Measurements from ENCODE around the gene ZNF385D. TPM values are rescaled to one million over a fixed set of nuclear protein-coding genes. Genes with fewer than 3 reads are reported as not detected.

The ZNF385D gene
- polyA plus RNA-seq, 2 donors: 0.39 to 0.52 TPM

DNA sequence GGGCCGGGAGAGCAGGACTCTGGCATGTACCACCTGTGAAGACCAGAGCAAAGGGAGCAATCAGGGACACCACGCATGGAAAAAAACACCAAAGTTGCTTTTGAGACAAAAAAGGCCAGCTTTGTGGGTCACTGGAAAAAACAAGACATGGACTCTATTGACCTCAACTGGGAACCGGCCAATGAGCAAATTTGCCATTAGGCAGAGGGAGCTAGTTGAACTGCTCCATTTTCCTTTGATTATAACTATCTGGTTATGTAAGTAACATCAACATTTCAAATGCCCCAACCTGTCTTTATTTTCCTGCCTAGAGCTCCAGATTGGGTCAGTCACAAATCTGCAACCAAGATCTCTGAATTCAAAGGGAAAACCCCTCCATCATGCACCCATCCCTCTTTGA lies 86.0 kb downstream of the ZNF385D start:
- no peak overlapping the region for H3K27ac ChIP-seq (ENCODE audit: low read depth in 2 of 2, low read length in 1 of 2)
- H3K4me1 ChIP-seq (ENCODE audit: control insufficient read depth in 2 of 2, insufficient read depth in 2 of 2, low read length in 1 of 2): peaks cover 0 to 3% of the 10 kb centered on the region in 2 donors
- H3K36me3 ChIP-seq (ENCODE audit: control insufficient read depth in 2 of 2, insufficient read depth in 2 of 2, low read length in 1 of 2): no peaks in the 10 kb centered on the region
- no peaks in the 10 kb centered on the region for H3K9me3 ChIP-seq (ENCODE audit: control insufficient read depth in 2 of 2, insufficient read depth in 1 of 2, low read depth in 1 of 2, low read length in 1 of 2)
- no peaks in the 10 kb centered on the region for H3K27me3 ChIP-seq (ENCODE audit: control insufficient read depth in 1 of 2, insufficient read depth in 2 of 2, low read length in 2 of 2)
- 69 to 76% methylated on average over 3 of the region's 3 CpGs for WGBS, 2 donors
- no peak overlapping the region for H3K4me3 ChIP-seq (ENCODE audit: low read depth in 1 of 2, low read length in 2 of 2)

DNA sequence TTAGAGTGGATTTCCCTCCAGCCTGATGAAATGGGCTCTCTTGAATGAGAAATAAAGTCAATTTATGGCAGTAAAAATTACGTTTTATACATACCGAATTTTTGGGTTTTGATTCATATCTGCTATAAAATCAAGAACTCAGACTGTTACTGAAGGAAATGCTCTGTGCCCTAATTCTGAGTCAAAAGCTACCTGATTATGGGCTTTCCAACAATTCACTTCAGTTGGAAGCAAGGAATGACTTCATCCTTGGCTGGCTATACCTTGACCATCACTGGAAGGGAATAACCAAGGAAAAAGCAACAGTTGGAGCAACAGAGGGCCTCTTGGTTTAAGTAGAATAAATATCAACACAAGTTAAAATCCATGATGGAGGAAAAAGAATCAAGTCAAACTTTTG lies 88.6 kb downstream of the ZNF385D start:
- Histone ChIP-seq H3K4me3 (ENCODE audit: low read depth in 1 of 2, low read length in 2 of 2) (no peak overlapping the region), H3K36me3 (ENCODE audit: control insufficient read depth in 2 of 2, insufficient read depth in 2 of 2, low read length in 1 of 2) (no peaks in the 10 kb centered on the region), H3K4me1 (ENCODE audit: control insufficient read depth in 2 of 2, insufficient read depth in 2 of 2, low read length in 1 of 2) (peaks cover 0 to 3% of the 10 kb centered on the region in 2 donors), H3K27ac (ENCODE audit: low read depth in 2 of 2, low read length in 1 of 2) (no peak overlapping the region), H3K27me3 (ENCODE audit: control insufficient read depth in 1 of 2, insufficient read depth in 2 of 2, low read length in 2 of 2) (no peaks in the 10 kb centered on the region), H3K9me3 (ENCODE audit: control insufficient read depth in 2 of 2, insufficient read depth in 1 of 2, low read depth in 1 of 2, low read length in 1 of 2) (no peaks in the 10 kb centered on the region)
- 85 to 87% methylated on average over 2 of the region's 2 CpGs for WGBS, 2 donors

GRCh38 chr3:21654662-21655061 lies 96.3 kb downstream of the ZNF385D start:
- H3K27me3 ChIP-seq (ENCODE audit: control insufficient read depth in 1 of 2, insufficient read depth in 2 of 2, low read length in 2 of 2): no peaks in the 10 kb centered on the region
- no peaks in the 10 kb centered on the region for H3K9me3 ChIP-seq (ENCODE audit: control insufficient read depth in 2 of 2, insufficient read depth in 1 of 2, low read depth in 1 of 2, low read length in 1 of 2)
- H3K4me1 ChIP-seq (ENCODE audit: control insufficient read depth in 2 of 2, insufficient read depth in 2 of 2, low read length in 1 of 2): no peaks in the 10 kb centered on the region
- 26 to 38% methylated on average over 1 of the region's 1 CpG for WGBS, 2 donors
- H3K4me3 ChIP-seq (ENCODE audit: low read depth in 1 of 2, low read length in 2 of 2): no peak overlapping the region
- H3K36me3 ChIP-seq (ENCODE audit: control insufficient read depth in 2 of 2, insufficient read depth in 2 of 2, low read length in 1 of 2): no peaks in the 10 kb centered on the region
- H3K27ac ChIP-seq (ENCODE audit: low read depth in 2 of 2, low read length in 1 of 2): no peak overlapping the region

GRCh38 chr3:21654241-21654640 lies 96.8 kb downstream of the ZNF385D start:
- Histone ChIP-seq H3K4me1 (ENCODE audit: control insufficient read depth in 2 of 2, insufficient read depth in 2 of 2, low read length in 1 of 2) (no peaks in the 10 kb centered on the region), H3K27me3 (ENCODE audit: control insufficient read depth in 1 of 2, insufficient read depth in 2 of 2, low read length in 2 of 2) (no peaks in the 10 kb centered on the region), H3K36me3 (ENCODE audit: control insufficient read depth in 2 of 2, insufficient read depth in 2 of 2, low read length in 1 of 2) (no peaks in the 10 kb centered on the region), H3K4me3 (ENCODE audit: low read depth in 1 of 2, low read length in 2 of 2) (no peak overlapping the region), H3K9me3 (ENCODE audit: control insufficient read depth in 2 of 2, insufficient read depth in 1 of 2, low read depth in 1 of 2, low read length in 1 of 2) (no peaks in the 10 kb centered on the region), H3K27ac (ENCODE audit: low read depth in 2 of 2, low read length in 1 of 2) (no peak overlapping the region)
- 72% methylated on average over 5 of the region's 5 CpGs for WGBS, 2 donors

GRCh38 chr3:21649519-21649918 lies 101.5 kb downstream of the ZNF385D start:
- Histone ChIP-seq H3K9me3 (ENCODE audit: control insufficient read depth in 2 of 2, insufficient read depth in 1 of 2, low read depth in 1 of 2, low read length in 1 of 2) (no peaks in the 10 kb centered on the region), H3K27me3 (ENCODE audit: control insufficient read depth in 1 of 2, insufficient read depth in 2 of 2, low read length in 2 of 2) (no peaks in the 10 kb centered on the region)

GRCh38 chr3:21647961-21648360 lies 103.0 kb downstream of the ZNF385D start:
- 70 to 75% methylated on average over 4 of the region's 4 CpGs for WGBS, 2 donors
- Histone ChIP-seq H3K27ac (ENCODE audit: low read depth in 2 of 2, low read length in 1 of 2) (no peak overlapping the region), H3K27me3 (ENCODE audit: control insufficient read depth in 1 of 2, insufficient read depth in 2 of 2, low read length in 2 of 2) (no peaks in the 10 kb centered on the region), H3K4me3 (ENCODE audit: low read depth in 1 of 2, low read length in 2 of 2) (no peak overlapping the region), H3K9me3 (ENCODE audit: control insufficient read depth in 2 of 2, insufficient read depth in 1 of 2, low read depth in 1 of 2, low read length in 1 of 2) (no peaks in the 10 kb centered on the region), H3K4me1 (ENCODE audit: control insufficient read depth in 2 of 2, insufficient read depth in 2 of 2, low read length in 1 of 2) (no peaks in the 10 kb centered on the region), H3K36me3 (ENCODE audit: control insufficient read depth in 2 of 2, insufficient read depth in 2 of 2, low read length in 1 of 2) (no peaks in the 10 kb centered on the region)

More at GRCh38 chr3:21649519-21649918, 101.5 kb downstream of the ZNF385D start:
- Histone ChIP-seq H3K4me3 (ENCODE audit: low read depth in 1 of 2, low read length in 2 of 2) (no peak overlapping the region), H3K27ac (ENCODE audit: low read depth in 2 of 2, low read length in 1 of 2) (no peak overlapping the region), H3K36me3 (ENCODE audit: control insufficient read depth in 2 of 2, insufficient read depth in 2 of 2, low read length in 1 of 2) (no peaks in the 10 kb centered on the region), H3K4me1 (ENCODE audit: control insufficient read depth in 2 of 2, insufficient read depth in 2 of 2, low read length in 1 of 2) (no peaks in the 10 kb centered on the region)
- 74 to 77% methylated on average over 1 of the region's 1 CpG for WGBS, 2 donors

GRCh38 chr3:21645121-21645897 lies 105.7 kb downstream of the ZNF385D start:
- 47 to 52% methylated on average over 4 of the region's 4 CpGs for WGBS, 2 donors
- Histone ChIP-seq H3K4me1 (ENCODE audit: control insufficient read depth in 2 of 2, insufficient read depth in 2 of 2, low read length in 1 of 2) (no peaks in the 10 kb centered on the region), H3K27me3 (ENCODE audit: control insufficient read depth in 1 of 2, insufficient read depth in 2 of 2, low read length in 2 of 2) (no peaks in the 10 kb centered on the region), H3K9me3 (ENCODE audit: control insufficient read depth in 2 of 2, insufficient read depth in 1 of 2, low read depth in 1 of 2, low read length in 1 of 2) (no peaks in the 10 kb centered on the region), H3K27ac (ENCODE audit: low read depth in 2 of 2, low read length in 1 of 2) (peak overlapping the region; percentile 4 to 53), H3K4me3 (ENCODE audit: low read depth in 1 of 2, low read length in 2 of 2) (no peak overlapping the region), H3K36me3 (ENCODE audit: control insufficient read depth in 2 of 2, insufficient read depth in 2 of 2, low read length in 1 of 2) (no peaks in the 10 kb centered on the region)

DNA sequence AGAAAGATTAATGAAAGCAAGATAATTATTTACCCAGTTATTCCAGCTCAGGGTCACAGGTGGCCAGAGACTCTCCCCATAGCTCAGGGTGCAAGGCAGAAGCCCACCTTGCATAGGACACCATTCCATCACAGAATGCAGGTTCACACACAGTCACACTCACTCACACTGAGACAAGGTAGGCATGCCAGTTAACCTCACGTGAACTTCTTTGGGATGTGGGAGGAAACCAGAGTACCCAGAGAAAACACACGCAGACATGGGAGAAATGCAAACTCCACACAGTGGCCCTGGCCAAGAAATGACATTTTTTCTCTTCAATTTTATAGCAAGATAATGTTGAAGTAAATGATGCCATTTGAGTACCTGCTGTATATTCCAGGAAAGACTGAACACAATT lies 106.7 kb downstream of the ZNF385D start:
- H3K27ac ChIP-seq (ENCODE audit: low read depth in 2 of 2, low read length in 1 of 2): peak overlapping the region in 1 of 2 donors; percentile 71
- H3K27me3 ChIP-seq (ENCODE audit: control insufficient read depth in 1 of 2, insufficient read depth in 2 of 2, low read length in 2 of 2): no peaks in the 10 kb centered on the region
- H3K36me3 ChIP-seq (ENCODE audit: control insufficient read depth in 2 of 2, insufficient read depth in 2 of 2, low read length in 1 of 2): no peaks in the 10 kb centered on the region
- 68 to 77% methylated on average over 2 of the region's 2 CpGs for WGBS, 2 donors
- no peak overlapping the region for H3K4me3 ChIP-seq (ENCODE audit: low read depth in 1 of 2, low read length in 2 of 2)
- no peaks in the 10 kb centered on the region for H3K4me1 ChIP-seq (ENCODE audit: control insufficient read depth in 2 of 2, insufficient read depth in 2 of 2, low read length in 1 of 2)
- no peaks in the 10 kb centered on the region for H3K9me3 ChIP-seq (ENCODE audit: control insufficient read depth in 2 of 2, insufficient read depth in 1 of 2, low read depth in 1 of 2, low read length in 1 of 2)

GRCh38 chr3:21643752-21644151 lies 107.3 kb downstream of the ZNF385D start:
- Histone ChIP-seq H3K27me3 (ENCODE audit: control insufficient read depth in 1 of 2, insufficient read depth in 2 of 2, low read length in 2 of 2) (no peaks in the 10 kb centered on the region), H3K27ac (ENCODE audit: low read depth in 2 of 2, low read length in 1 of 2) (no peak overlapping the region)
- 61 to 63% methylated on average over 2 of the region's 2 CpGs for WGBS, 2 donors

GRCh38 chr3:21642433-21642832 lies 108.6 kb downstream of the ZNF385D start:
- Histone ChIP-seq H3K36me3 (ENCODE audit: control insufficient read depth in 2 of 2, insufficient read depth in 2 of 2, low read length in 1 of 2) (no peaks in the 10 kb centered on the region), H3K9me3 (ENCODE audit: control insufficient read depth in 2 of 2, insufficient read depth in 1 of 2, low read depth in 1 of 2, low read length in 1 of 2) (no peaks in the 10 kb centered on the region), H3K27me3 (ENCODE audit: control insufficient read depth in 1 of 2, insufficient read depth in 2 of 2, low read length in 2 of 2) (no peaks in the 10 kb centered on the region), H3K4me3 (ENCODE audit: low read depth in 1 of 2, low read length in 2 of 2) (no peak overlapping the region), H3K4me1 (ENCODE audit: control insufficient read depth in 2 of 2, insufficient read depth in 2 of 2, low read length in 1 of 2) (no peaks in the 10 kb centered on the region), H3K27ac (ENCODE audit: low read depth in 2 of 2, low read length in 1 of 2) (no peak overlapping the region)
- 60 to 69% methylated on average over 3 of the region's 3 CpGs for WGBS, 2 donors

More at GRCh38 chr3:21643752-21644151, 107.3 kb downstream of the ZNF385D start:
- Histone ChIP-seq H3K36me3 (ENCODE audit: control insufficient read depth in 2 of 2, insufficient read depth in 2 of 2, low read length in 1 of 2) (no peaks in the 10 kb centered on the region), H3K4me3 (ENCODE audit: low read depth in 1 of 2, low read length in 2 of 2) (no peak overlapping the region), H3K9me3 (ENCODE audit: control insufficient read depth in 2 of 2, insufficient read depth in 1 of 2, low read depth in 1 of 2, low read length in 1 of 2) (no peaks in the 10 kb centered on the region), H3K4me1 (ENCODE audit: control insufficient read depth in 2 of 2, insufficient read depth in 2 of 2, low read length in 1 of 2) (no peaks in the 10 kb centered on the region)
